Stimulated activated CD4-positive, alpha-beta T cell treated with anti-CD3 and anti-CD28 coated beads, Interleukin-12 subunit alpha, Interleukin-12 subunit beta, amount 100 ng/mL, for 24 hours (primary cell): ENCODE measurements around the gene ASB4.
A peak's percentile ranks its signal among the peaks of the same experiment; 100 is the strongest.
"Not testable (repeated sequence)": the region's sequence is repeated elsewhere in the genome, so short reads cannot be mapped to it uniquely, and the experiment has no call there.

Experiments used
- DNase-seq, 2 experiments: peaks; one replicate each; pipeline ENCODE4 v3.0.0-alpha.2; 2020; ENCODE audit warnings: low read depth in 2 of 2

The ASB4 gene

GRCh38 chr7:95478272-95479037 is 7.3 kb upstream of the ASB4 start:
- DNase-seq = no peak

GRCh38 chr7:95479992-95480624 is 5.6 kb upstream of the ASB4 start:
- DNase-seq = no peak

- DNase-seq = no peak
Observed at GRCh38 chr7:95481271-95482165, 4.2 kb upstream of the ASB4 start.

- no peak for DNase-seq
Observed at GRCh38 chr7:95482424-95482823, 3.3 kb upstream of the ASB4 start.

GRCh38 chr7:95490231-95490762 is 4.6 kb downstream of the ASB4 start:
- DNase-seq = no peak

- DNase-seq = no peak
Observed at GRCh38 chr7:95491201-95491600, 5.5 kb downstream of the ASB4 start.

GRCh38 chr7:95491634-95492314 is 6.0 kb downstream of the ASB4 start:
- no peak for DNase-seq

- DNase-seq = no peak
Observed at GRCh38 chr7:95493247-95493646, 7.5 kb downstream of the ASB4 start.

- no peak for DNase-seq
Observed at GRCh38 chr7:95493844-95494243, 8.1 kb downstream of the ASB4 start.

- DNase-seq = no peak
Observed at GRCh38 chr7:95501261-95501832, 15.6 kb downstream of the ASB4 start.

GRCh38 chr7:95502403-95502802 is 16.7 kb downstream of the ASB4 start:
- DNase-seq = no peak

GRCh38 chr7:95503271-95504131 is 17.8 kb downstream of the ASB4 start:
- DNase-seq = no peak

- DNase-seq = not testable (repeated sequence)
Observed at GRCh38 chr7:95504132-95504588, 18.4 kb downstream of the ASB4 start.

- no peak for DNase-seq
Observed at GRCh38 chr7:95508780-95509179, 23.0 kb downstream of the ASB4 start.

GRCh38 chr7:95509199-95509598 is 23.5 kb downstream of the ASB4 start:
- DNase-seq = no peak

GRCh38 chr7:95511716-95512260 is 26.0 kb downstream of the ASB4 start:
- peak in 1 of 2 experiments; percentile 45 for DNase-seq

GRCh38 chr7:95517458-95517857 is 31.7 kb downstream of the ASB4 start:
- DNase-seq = no peak

GRCh38 chr7:95517870-95518269 is 32.1 kb downstream of the ASB4 start:
- DNase-seq = no peak

- DNase-seq = no peak
Observed at GRCh38 chr7:95520136-95520535, 34.4 kb downstream of the ASB4 start.

GRCh38 chr7:95525503-95525902 is 39.8 kb downstream of the ASB4 start:
- DNase-seq = no peak
